GM13976 (cell line): Measurements from ENCODE around the gene NGF.

Experiments
- DNase-seq: peaks from one replicate; pipeline ENCODE4 v3.0.0; 2012; ENCODE audit warnings: low spot score
- in situ Hi-C: fragments of 300-500 bp; cut with MboI; formaldehyde crosslinking; loops from one replicate; pipeline ENCODE4 v1.12.0; 2022; ENCODE audit warnings: low sequenced_read_pairs, mixed read lengths, inconsistent platforms; ENCODE audit not compliant: unreplicated experiment
- TF ChIP-seq, protein P1 (sequence below): IDR thresholded peaks from 2 replicates; pipeline ENCODE4 v1.5.1; 2012; ENCODE audit warnings: borderline replicate concordance, mild to moderate bottlenecking; ENCODE audit not compliant: insufficient read depth; ENCODE audit errors: extremely low read depth, missing control alignments, control extremely low read depth

NGF gene

DNA sequence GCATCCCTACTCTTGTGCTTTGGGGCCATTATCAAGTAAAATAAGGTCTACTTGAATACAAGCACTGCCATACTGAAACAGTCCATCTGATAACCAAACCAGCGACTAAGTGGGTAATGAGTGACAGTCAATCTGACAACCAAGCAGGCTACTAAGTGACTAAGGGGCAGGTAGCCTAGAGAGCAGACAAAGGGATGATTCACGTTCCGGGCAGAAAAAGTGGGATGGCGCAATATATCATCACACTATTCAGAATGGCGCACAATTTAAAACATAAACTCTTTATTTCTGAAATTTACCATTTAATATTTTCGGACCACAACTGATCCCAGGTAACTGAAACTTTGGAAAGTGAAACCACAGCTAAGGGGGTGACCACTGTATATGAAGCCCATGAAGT lies 17.7 kb downstream of the NGF start:
- in situ Hi-C loops = no loop called here
- TF ChIP-seq, protein P1, sequence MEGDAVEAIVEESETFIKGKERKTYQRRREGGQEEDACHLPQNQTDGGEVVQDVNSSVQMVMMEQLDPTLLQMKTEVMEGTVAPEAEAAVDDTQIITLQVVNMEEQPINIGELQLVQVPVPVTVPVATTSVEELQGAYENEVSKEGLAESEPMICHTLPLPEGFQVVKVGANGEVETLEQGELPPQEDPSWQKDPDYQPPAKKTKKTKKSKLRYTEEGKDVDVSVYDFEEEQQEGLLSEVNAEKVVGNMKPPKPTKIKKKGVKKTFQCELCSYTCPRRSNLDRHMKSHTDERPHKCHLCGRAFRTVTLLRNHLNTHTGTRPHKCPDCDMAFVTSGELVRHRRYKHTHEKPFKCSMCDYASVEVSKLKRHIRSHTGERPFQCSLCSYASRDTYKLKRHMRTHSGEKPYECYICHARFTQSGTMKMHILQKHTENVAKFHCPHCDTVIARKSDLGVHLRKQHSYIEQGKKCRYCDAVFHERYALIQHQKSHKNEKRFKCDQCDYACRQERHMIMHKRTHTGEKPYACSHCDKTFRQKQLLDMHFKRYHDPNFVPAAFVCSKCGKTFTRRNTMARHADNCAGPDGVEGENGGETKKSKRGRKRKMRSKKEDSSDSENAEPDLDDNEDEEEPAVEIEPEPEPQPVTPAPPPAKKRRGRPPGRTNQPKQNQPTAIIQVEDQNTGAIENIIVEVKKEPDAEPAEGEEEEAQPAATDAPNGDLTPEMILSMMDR = no peak
- no peak for DNase-seq

DNA sequence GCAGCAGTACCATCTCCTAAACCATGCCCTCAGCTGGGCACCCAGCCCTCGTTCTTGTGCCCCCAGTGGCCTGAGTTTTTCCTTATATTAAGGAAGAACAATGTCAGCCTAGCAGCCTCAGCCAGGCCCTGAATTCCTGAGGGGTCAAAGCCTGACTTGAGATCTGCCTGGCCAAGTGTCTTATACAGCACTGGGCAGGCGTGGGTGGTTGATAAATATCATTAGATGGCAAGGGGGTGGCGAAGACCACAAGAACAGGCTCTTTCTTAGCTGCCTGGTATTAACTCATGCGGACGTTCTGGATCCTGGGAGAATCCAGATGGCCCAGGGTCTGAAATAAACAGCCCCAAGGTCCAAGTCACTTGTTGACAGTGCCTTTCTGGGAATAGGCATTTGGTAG lies 18.3 kb downstream of the NGF start:
- no peak for DNase-seq
- TF ChIP-seq, protein P1 = no peak
- in situ Hi-C loops = no loop called here

DNA sequence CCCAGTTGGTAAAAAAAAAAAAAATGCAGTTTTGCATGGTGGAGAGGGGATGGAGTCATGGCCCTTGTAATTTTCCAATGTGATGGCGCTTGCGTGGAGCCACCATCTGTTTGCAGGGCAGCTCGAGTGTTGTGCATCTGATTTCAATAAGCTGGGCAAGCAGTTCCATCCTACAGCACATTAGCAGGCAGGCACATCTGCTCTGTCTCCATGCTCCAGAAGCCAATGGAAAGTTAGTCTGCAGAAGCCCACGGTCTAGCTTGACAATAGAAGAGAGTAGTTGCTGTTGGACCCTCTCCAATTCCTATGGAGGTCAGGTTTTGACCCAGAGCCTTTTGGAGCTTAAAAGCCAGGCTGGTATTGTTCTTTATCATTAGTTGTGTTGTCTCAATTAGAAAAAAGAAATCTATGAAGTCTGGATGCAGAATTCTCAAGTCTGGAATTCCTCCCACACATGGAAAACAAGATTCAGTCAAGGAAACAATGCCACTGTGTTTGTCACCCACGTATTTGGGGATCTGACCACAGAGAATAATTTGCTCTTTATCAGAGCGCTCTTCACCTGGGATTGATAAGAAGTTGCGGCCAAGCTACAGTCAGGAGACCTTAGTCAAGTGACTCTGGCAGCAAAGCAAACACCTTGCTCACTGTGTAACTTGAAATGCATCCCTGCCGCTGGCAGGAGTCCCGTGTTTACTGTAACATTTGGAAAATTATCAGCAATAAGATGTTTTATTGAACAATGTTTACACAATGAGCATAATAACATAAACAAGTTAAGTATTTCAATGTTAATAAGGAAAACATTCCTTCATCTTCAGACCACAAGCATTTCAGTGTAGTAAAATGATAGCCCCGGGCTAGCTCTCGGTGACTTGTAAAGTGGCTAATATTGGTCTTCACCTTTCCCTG lies 20.7 kb downstream of the NGF start:
- in situ Hi-C loops = no loop called here
- no peak for DNase-seq
- TF ChIP-seq, protein P1 = no peak

DNA sequence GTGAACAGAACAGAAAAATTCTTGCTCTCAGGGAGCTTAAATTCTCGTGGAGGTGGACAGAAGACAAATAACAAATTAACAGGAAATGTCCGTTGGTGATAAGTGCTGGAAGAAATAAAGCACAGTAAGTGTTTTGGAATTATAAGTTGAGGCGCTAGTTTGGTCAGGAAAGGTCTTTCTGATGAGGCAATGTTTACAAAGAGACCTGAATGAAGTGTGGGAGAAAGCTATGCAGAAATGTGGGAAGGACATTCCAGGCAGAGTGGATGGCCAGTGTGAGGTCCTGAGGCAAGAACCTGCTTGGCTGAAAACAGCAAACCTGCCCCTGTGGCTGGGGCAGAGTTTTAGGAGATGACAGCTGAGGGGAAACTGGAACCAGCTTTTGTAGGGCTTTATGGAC lies 23.3 kb downstream of the NGF start:
- in situ Hi-C loops = no loop called here
- DNase-seq = no peak
- TF ChIP-seq, protein P1 = no peak

DNA sequence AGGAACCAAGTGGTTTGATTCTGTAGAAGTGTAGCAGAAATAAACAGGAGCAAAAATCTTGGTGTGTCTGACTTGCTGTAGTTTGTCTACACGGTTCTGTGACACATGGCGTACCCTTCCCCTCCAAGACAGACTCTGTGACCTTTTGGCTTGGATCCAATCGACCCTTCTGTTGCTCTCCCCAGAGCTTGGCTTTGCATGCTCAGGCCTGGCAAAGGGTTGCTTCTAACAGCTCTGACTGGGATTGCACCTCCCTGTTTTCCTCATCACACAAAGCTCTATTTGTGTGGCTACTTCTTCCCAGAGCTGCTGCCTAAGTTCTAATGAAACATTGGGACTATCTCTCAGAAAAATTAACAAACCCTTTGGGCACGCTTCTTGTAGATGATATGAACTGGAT lies 24.0 kb downstream of the NGF start:
- TF ChIP-seq, protein P1 = no peak
- no peak for DNase-seq
- in situ Hi-C loops = no loop called here

DNA sequence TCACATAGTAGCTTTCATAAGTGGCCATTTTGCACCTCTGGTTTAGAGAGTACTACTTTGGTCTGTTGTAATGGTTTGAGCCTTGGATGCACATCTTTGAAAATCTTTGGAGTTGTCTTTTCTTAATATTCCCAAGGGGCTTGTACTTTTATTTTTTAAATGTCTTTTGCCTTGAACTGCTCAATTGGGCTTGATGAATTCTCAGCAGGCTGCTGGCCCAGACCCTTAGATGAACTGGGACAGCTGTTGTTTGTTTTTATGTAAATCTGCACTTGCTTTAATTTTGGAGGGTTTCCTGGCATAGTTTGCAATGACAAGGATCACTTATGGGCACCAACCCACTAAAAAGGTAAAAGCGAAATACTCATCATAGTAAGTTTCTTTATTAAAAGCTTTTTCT lies 24.9 kb downstream of the NGF start:
- in situ Hi-C loops = no loop called here
- TF ChIP-seq, protein P1 = no peak
- no peak for DNase-seq
